RWPE1 (cell line): ENCODE results near the gene DICER1.

Source experiments
- CTCF ChIA-PET: fragments of 350-600 bp; sonication (Branson Sonifier 250); formaldehyde crosslinking; extraction: SDS; loops from one replicate; lab custom pipeline; 2021; lab: Yijun Ruan, JAX
- POLR2A ChIA-PET: fragments of 400-600 bp; formaldehyde crosslinking; extraction: SDS; loops from one replicate; lab custom pipeline; 2020; ENCODE audit warnings: antibody characterized with exemption; ENCODE audit not compliant: low non-redundant PET; lab: Yijun Ruan, JAX
- DNase-seq: peaks from one replicate; pipeline ENCODE4 v3.0.0; 2012; ENCODE audit warnings: low spot score
- H3K27ac ChIP-seq: fragments of 450-650 bp; 2 replicates; pipeline ENCODE4 v1.5.1; 2017
- CTCF ChIP-seq: fragments of 450-650 bp; conservative IDR thresholded peaks from 2 replicates; pipeline ENCODE4 v1.5.1; 2017; ENCODE audit warnings: low read depth, mild to moderate bottlenecking

The DICER1 gene

GRCh38 chr14:95192311-95192710 lies 35.0 kb upstream of the DICER1 start:
- ChIA-PET POLR2A (no interaction called here), CTCF (no interaction called here)
- no peak overlapping the region for H3K27ac ChIP-seq
- TF ChIP-seq CTCF, result no peak
- no peak for DNase-seq

GRCh38 chr14:95191445-95192199 lies 34.3 kb upstream of the DICER1 start:
- no peak for DNase-seq
- ChIA-PET POLR2A (no interaction called here), CTCF (no interaction called here)
- no peak for TF ChIP-seq CTCF
- H3K27ac ChIP-seq, result no peak overlapping the region

- TF ChIP-seq CTCF, result no peak
- no peak for DNase-seq
- POLR2A ChIA-PET, result no interaction called here
- no peak overlapping the region for H3K27ac ChIP-seq
- CTCF ChIA-PET, result no interaction called here
Observed at GRCh38 chr14:95190857-95191256, 33.5 kb upstream of the DICER1 start.

GRCh38 chr14:95190346-95190840 lies 33.1 kb upstream of the DICER1 start:
- POLR2A ChIA-PET, result no interaction called here
- CTCF ChIA-PET, result no interaction called here
- TF ChIP-seq CTCF, result no peak
- no peak overlapping the region for H3K27ac ChIP-seq
- DNase-seq, result no peak

- no peak for DNase-seq
- H3K27ac ChIP-seq, result no peak overlapping the region
- POLR2A ChIA-PET, result no interaction called here
- CTCF ChIA-PET, result no interaction called here
- TF ChIP-seq CTCF, result no peak
Observed at GRCh38 chr14:95189367-95190132, 32.2 kb upstream of the DICER1 start.

- DNase-seq, result no peak
- TF ChIP-seq CTCF, result no peak
- CTCF ChIA-PET, result no interaction called here
- H3K27ac ChIP-seq, result no peak overlapping the region
- POLR2A ChIA-PET, result no interaction called here
Observed at GRCh38 chr14:95188380-95188779, 31.1 kb upstream of the DICER1 start.
